T-helper 2 cell treated with Interferon-gamma antibody and Interleukin-4, amounts not matched to agents 5 μg/mL and 100 μg/mL, for 36 hours (primary cell): Measurements from ENCODE around the gene WWC2.

Source experiments
- DNase-seq: peaks from one replicate; pipeline ENCODE4 v3.0.0; 2021; ENCODE audit warnings: low spot score
- H3K27ac Mint-ChIP-seq: one replicate; pipeline ENCODE4 v1.8.0; 2021; ENCODE audit warnings: mild to moderate bottlenecking, mixed read lengths
- H3K27me3 Mint-ChIP-seq: one replicate; pipeline ENCODE4 v1.8.0; 2021; ENCODE audit warnings: low read depth, mixed read lengths
- H3K36me3 Mint-ChIP-seq: one replicate; pipeline ENCODE4 v1.8.0; 2021; ENCODE audit warnings: low read depth, mixed read lengths
- H3K4me1 Mint-ChIP-seq: one replicate; pipeline ENCODE4 v1.8.0; 2021; ENCODE audit warnings: low read depth, mixed read lengths
- H3K4me3 Mint-ChIP-seq: one replicate; pipeline ENCODE4 v1.8.0; 2022; ENCODE audit warnings: mild to moderate bottlenecking, moderate library complexity, mixed read lengths
- H3K9me3 Mint-ChIP-seq: one replicate; pipeline ENCODE4 v1.8.0; 2021; ENCODE audit warnings: mixed read lengths

WWC2 gene

GRCh38 chr4:183155450-183156184 is 56.6 kb downstream of the WWC2 start:
- H3K4me3 Mint-ChIP-seq = no peak overlapping the region
- no peak overlapping the region for H3K27ac Mint-ChIP-seq
- DNase-seq = no peak
- H3K36me3 Mint-ChIP-seq = no peaks in the 10 kb centered on the region
- H3K4me1 Mint-ChIP-seq = no peaks in the 10 kb centered on the region
- H3K27me3 Mint-ChIP-seq = no peaks in the 10 kb centered on the region
- no peaks in the 10 kb centered on the region for H3K9me3 Mint-ChIP-seq

GRCh38 chr4:183157215-183157614 is 58.2 kb downstream of the WWC2 start:
- no peaks in the 10 kb centered on the region for H3K36me3 Mint-ChIP-seq
- no peaks in the 10 kb centered on the region for H3K4me1 Mint-ChIP-seq
- H3K27ac Mint-ChIP-seq = no peak overlapping the region
- H3K27me3 Mint-ChIP-seq = no peaks in the 10 kb centered on the region
- no peak overlapping the region for H3K4me3 Mint-ChIP-seq
- no peaks in the 10 kb centered on the region for H3K9me3 Mint-ChIP-seq
- DNase-seq = no peak

DNA sequence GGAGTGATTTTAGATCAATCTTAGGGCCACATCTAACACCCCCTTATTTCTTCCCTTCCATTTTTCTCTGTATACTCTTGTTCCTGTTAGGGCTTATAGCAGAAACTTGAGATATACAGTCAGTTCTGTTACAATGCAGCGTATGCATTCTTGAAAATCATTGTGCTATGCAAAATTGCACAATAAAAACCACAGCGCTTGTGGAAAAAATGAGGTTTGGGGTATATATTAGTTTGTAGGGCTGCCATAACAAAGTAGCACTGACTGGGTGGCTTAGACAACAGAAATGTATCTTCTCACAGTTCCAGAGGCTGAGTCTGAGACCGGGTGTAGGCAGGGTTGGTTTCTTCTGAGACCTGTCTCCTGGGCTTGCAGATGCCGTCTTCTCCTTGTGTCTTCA is 59.0 kb downstream of the WWC2 start:
- no peak for DNase-seq
- Mint-ChIP-seq H3K36me3 (no peaks in the 10 kb centered on the region), H3K4me1 (no peaks in the 10 kb centered on the region), H3K27ac (no peak overlapping the region), H3K4me3 (no peak overlapping the region), H3K27me3 (peaks cover 6% of the 10 kb centered on the region), H3K9me3 (no peaks in the 10 kb centered on the region)

- Mint-ChIP-seq H3K9me3 (no peaks in the 10 kb centered on the region), H3K27ac (no peak overlapping the region), H3K36me3 (no peaks in the 10 kb centered on the region), H3K4me3 (no peak overlapping the region), H3K4me1 (no peaks in the 10 kb centered on the region), H3K27me3 (peaks cover 8% of the 10 kb centered on the region)
- no peak for DNase-seq
These were observed 62.6 kb downstream of the WWC2 start for GRCh38 chr4:183161630-183162029.

- DNase-seq = no peak
- Mint-ChIP-seq H3K36me3 (no peaks in the 10 kb centered on the region), H3K4me1 (no peaks in the 10 kb centered on the region), H3K4me3 (no peak overlapping the region), H3K27me3 (peaks cover 14% of the 10 kb centered on the region), H3K27ac (no peak overlapping the region), H3K9me3 (no peaks in the 10 kb centered on the region)
These were observed 64.1 kb downstream of the WWC2 start for GRCh38 chr4:183163135-183163534.

DNA sequence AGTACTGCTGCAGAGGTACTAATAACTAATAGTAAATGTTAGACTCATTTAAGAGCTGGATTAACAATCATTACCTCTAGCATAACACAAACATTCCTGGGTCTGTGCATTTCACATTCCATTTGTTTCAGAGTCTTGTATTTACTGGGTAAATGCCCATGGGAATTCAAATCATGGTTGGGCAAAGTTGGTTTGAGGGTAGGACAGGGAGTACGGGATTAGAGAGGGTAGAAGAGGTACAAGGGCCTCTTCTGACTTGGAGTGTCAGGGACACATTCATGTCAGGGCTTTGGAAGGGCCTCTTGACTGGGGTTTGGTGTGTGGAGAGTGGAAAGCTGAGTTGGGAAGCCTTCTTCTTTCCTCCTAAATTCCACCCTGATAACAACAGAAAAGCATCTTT is 65.9 kb downstream of the WWC2 start:
- DNase-seq = no peak
- H3K27ac Mint-ChIP-seq = no peak overlapping the region
- H3K27me3 Mint-ChIP-seq = peaks cover 14% of the 10 kb centered on the region
- no peaks in the 10 kb centered on the region for H3K4me1 Mint-ChIP-seq
- no peaks in the 10 kb centered on the region for H3K36me3 Mint-ChIP-seq
- no peak overlapping the region for H3K4me3 Mint-ChIP-seq
- H3K9me3 Mint-ChIP-seq = no peaks in the 10 kb centered on the region

- Mint-ChIP-seq H3K27me3 (peaks cover 16% of the 10 kb centered on the region), H3K27ac (no peak overlapping the region), H3K36me3 (no peaks in the 10 kb centered on the region), H3K4me1 (no peaks in the 10 kb centered on the region), H3K9me3 (no peaks in the 10 kb centered on the region), H3K4me3 (no peak overlapping the region)
- DNase-seq = no peak
These were observed 66.3 kb downstream of the WWC2 start for GRCh38 chr4:183165376-183165775.

GRCh38 chr4:183170894-183171293 is 71.8 kb downstream of the WWC2 start:
- no peaks in the 10 kb centered on the region for H3K36me3 Mint-ChIP-seq

DNA sequence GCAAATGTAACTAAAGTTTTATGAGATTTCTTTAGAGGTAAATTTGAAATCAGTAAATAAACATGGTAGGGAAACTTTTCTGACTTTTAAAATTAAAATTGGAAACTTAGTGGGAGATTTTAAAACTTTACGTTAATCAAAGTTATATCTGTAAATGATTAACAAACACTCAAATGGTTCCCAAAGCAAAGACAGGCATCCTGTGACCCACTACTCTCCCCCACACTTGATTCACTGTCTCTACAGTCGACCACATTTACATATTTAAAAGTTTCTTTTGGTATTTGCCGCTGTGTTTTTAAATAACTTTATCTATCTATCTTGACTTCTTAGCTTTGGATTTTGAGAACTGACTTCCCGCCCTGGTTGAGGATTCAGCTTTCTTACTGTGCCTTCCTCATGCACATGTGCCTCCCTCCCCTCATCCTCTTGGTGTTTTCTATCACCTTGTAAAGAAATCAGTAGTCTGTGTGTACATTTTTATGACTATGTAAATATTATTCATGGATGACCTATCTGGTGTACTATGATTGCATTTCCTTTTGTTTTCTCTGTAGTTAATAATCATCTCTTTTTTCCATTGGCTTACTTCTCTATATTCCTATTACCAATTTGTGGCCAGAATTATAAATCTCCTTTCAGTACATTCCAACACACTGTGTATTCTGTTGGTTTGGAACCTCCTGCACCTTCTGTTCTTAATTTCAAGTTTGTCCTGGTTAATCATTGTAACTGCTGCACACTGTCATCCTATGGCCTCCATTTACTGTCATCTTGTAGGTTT is 72.6 kb downstream of the WWC2 start:
- no peaks in the 10 kb centered on the region for H3K9me3 Mint-ChIP-seq
- peaks cover 39% of the 10 kb centered on the region for H3K27me3 Mint-ChIP-seq
- no peaks in the 10 kb centered on the region for H3K36me3 Mint-ChIP-seq
- no peaks in the 10 kb centered on the region for H3K4me1 Mint-ChIP-seq
- no peak overlapping the region for H3K4me3 Mint-ChIP-seq
- H3K27ac Mint-ChIP-seq = no peak overlapping the region
- no peak for DNase-seq

More at GRCh38 chr4:183170894-183171293, 71.8 kb downstream of the WWC2 start:
- H3K27me3 Mint-ChIP-seq = peaks cover 36% of the 10 kb centered on the region
- no peak overlapping the region for H3K4me3 Mint-ChIP-seq
- no peak for DNase-seq
- no peaks in the 10 kb centered on the region for H3K9me3 Mint-ChIP-seq
- H3K4me1 Mint-ChIP-seq = no peaks in the 10 kb centered on the region
- H3K27ac Mint-ChIP-seq = no peak overlapping the region

DNA sequence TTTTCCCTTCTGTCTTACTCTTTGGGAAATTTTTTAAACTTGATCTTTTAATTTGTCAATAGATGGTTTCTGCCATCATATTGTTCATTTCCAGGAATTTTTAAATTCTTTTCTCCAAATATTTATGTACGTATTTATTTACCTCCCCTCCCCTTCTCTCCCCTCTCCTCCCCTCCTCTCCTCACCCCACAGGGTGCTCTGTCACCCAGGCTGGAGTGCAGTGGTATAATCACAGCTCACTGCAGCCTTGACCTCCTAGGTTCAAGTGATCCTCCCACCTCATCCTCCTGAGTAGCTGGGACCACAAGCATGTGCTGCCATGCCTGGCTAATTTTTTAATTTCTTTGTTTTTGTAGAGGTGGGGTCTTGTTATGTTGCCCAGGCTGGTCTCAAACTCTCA is 73.8 kb downstream of the WWC2 start:
- H3K4me1 Mint-ChIP-seq = no peaks in the 10 kb centered on the region
- no peaks in the 10 kb centered on the region for H3K9me3 Mint-ChIP-seq
- H3K27ac Mint-ChIP-seq = no peak overlapping the region
- no peaks in the 10 kb centered on the region for H3K36me3 Mint-ChIP-seq
- no peak overlapping the region for H3K4me3 Mint-ChIP-seq
- no peak for DNase-seq
- H3K27me3 Mint-ChIP-seq = peaks cover 39% of the 10 kb centered on the region

DNA sequence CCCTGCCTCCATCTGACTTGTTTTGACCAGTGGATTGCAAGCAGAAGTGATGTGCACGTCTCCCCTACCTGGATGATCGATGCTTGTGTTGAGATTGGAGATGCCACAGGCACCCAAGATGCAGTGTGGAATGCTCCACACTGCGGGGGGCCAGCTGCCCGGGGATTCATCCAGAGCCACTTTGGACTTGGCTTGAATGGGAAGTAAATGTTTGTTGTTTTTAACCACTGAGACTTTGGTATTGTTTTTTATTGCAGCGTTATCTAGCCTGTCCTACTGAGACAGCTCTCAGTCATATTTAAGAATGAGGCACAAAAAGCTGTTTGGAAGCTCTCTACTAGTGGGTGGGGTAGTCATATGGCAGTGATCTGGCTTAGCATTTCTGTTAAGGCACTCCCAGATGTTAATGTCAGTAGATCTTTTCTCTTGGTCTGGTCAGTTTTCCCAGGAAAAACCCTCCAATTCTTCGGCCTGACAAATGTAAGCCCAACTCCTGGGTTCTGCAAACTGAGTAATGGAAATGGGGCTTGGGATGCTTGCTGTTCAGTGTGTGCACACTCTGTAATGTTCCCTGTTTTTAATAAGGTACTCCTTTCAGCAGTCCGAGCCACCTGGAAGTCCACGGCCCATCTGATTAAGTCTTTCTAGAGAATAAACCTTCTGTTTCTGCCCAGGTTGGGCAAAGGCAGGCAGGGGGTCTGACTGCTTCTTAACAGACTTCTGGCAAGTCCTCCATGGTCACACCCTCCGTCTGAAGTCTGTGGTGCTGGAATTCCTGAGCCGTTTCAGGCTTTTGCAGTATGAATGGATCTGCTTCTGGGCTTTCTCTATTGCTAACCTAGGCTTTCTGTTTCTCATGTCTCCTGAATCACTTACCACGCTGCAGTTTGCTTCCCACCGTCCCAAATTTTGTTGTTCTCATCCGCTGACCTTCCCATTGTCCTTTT is 74.8 kb downstream of the WWC2 start:
- no peak overlapping the region for H3K27ac Mint-ChIP-seq
- H3K4me3 Mint-ChIP-seq = no peak overlapping the region
- no peaks in the 10 kb centered on the region for H3K9me3 Mint-ChIP-seq
- no peaks in the 10 kb centered on the region for H3K36me3 Mint-ChIP-seq
- peaks cover 43% of the 10 kb centered on the region for H3K27me3 Mint-ChIP-seq
- H3K4me1 Mint-ChIP-seq = no peaks in the 10 kb centered on the region
- DNase-seq = no peak

DNA sequence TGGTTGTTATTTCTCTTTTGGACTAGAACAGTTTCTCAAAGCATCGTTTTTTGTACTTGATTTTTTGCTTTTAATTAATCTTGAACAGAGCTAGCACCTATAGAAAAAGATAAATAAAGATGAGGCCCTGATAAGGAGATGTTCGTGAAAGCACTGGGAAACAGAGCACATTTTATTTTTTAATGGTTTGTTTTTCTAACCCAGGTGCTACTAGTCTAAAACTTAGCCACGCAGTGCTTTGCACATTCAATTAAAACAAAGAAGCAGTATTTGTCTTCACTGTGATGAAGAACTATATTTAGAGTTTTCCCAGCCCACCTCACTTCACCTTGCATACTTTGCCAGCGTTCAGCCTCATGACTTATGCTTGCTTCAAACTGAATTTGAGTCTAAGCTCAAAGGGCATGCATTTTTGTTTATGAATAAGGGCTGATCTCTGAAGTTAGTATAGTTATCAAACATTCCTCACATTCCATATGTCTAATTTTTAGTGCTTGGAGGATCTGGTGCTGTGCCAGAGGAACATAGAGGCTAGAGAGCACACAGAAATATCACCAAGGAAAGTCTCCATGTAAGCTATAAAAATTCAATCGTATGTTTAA is 76.7 kb downstream of the WWC2 start:
- H3K27me3 Mint-ChIP-seq = peaks cover 52% of the 10 kb centered on the region

DNA sequence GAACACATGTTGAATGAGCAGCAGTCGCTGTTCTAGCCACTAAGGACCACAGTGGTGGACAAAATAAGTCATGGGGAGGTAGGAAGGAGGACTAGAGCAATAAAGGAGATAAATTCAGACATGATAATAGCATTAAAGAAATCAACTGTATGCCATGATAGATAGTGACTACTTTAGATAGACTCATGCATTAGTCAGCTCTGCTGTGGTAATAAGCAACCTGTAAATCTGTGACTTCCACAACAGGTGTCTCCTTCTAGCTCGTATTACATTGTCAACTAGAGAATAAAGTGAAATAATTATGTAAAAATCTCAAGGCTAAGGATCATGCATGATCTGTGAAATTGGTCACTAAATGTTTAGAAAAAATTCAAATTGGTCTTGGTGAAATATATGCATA is 77.9 kb downstream of the WWC2 start:
- H3K27ac Mint-ChIP-seq = no peak overlapping the region
- H3K27me3 Mint-ChIP-seq = peaks cover 50% of the 10 kb centered on the region
- no peaks in the 10 kb centered on the region for H3K9me3 Mint-ChIP-seq
- no peaks in the 10 kb centered on the region for H3K4me1 Mint-ChIP-seq
- no peaks in the 10 kb centered on the region for H3K36me3 Mint-ChIP-seq
- no peak for DNase-seq
- H3K4me3 Mint-ChIP-seq = no peak overlapping the region

More for the DNA sequence above, 76.7 kb downstream of the WWC2 start:
- Mint-ChIP-seq H3K9me3 (no peaks in the 10 kb centered on the region), H3K4me1 (no peaks in the 10 kb centered on the region), H3K4me3 (no peak overlapping the region), H3K27ac (no peak overlapping the region), H3K36me3 (no peaks in the 10 kb centered on the region)
- DNase-seq = no peak
